Measurements from ENCODE around the gene COL6A3. TPM values are rescaled to one million over a fixed set of nuclear protein-coding genes. Genes with fewer than 3 reads are reported as not detected.

Gene COL6A3
- total RNA-seq, 1 experiment from 2014 or later, result 0.86 TPM

- H3K27me3 ChIP-seq (replicated peaks; ENCODE audit: insufficient read depth, low read depth, low read length, poor library complexity), result no peaks in the 10 kb centered on the region
- TF ChIP-seq CTCF (conservative IDR thresholded peaks at IDR 0.05; ENCODE audit: low read depth, low read length) (no peak), EZH2 (IDR thresholded peaks at IDR 0.05; ENCODE audit: borderline replicate concordance, low read depth, low read length, poor library complexity, severe bottlenecking) (no peak)
- no peaks in the 10 kb centered on the region for H3K36me3 ChIP-seq (ENCODE audit: insufficient read depth, low read length, poor library complexity, severe bottlenecking)
- POLR2A ChIA-PET (ENCODE audit: low non-redundant PET), result interaction anchor here (0.7 kb wide), 1 partner anchor 85 kb away, joined by 4 read pairs; no protein-coding TSS in a partner anchor
- peaks cover 15% of the 10 kb centered on the region for H3K4me1 ChIP-seq (ENCODE audit: insufficient read depth, low read length, poor library complexity, severe bottlenecking)
- H3K27ac ChIP-seq (ENCODE audit: low read depth, low read length, poor library complexity, severe bottlenecking), result no peak overlapping the region
- intact Hi-C loops (cut with micrococcal nuclease; ENCODE audit: unreplicated experiment), result no loop called here
- peak; percentile 73 for DNase-seq (ENCODE audit: low spot score)
- peak overlapping the region; percentile 19 for H3K4me3 ChIP-seq (ENCODE audit: low read depth, low read length, poor library complexity, severe bottlenecking)
- no peaks in the 10 kb centered on the region for H3K9me3 ChIP-seq (ENCODE audit: low read depth, low read length, poor library complexity, severe bottlenecking)
- CTCF ChIA-PET, result interaction anchor here (1.1 kb wide), 1 partner anchor 13 kb away, joined by 5 read pairs; no protein-coding TSS in a partner anchor
- no TSS peak for BruUV-seq (replicated peaks)
Observed at GRCh38 chr2:237434866-237435311, 20.9 kb upstream of the COL6A3 start.

GRCh38 chr2:237433920-237434676 lies 20.1 kb upstream of the COL6A3 start:
- CTCF ChIA-PET, result interaction anchor here (1.1 kb wide), 2 partner anchors 13 to 280 kb away, joined by 3 to 5 read pairs; no protein-coding TSS in a partner anchor
- TF ChIP-seq CTCF (conservative IDR thresholded peaks at IDR 0.05; ENCODE audit: low read depth, low read length) (no peak), EZH2 (IDR thresholded peaks at IDR 0.05; ENCODE audit: borderline replicate concordance, low read depth, low read length, poor library complexity, severe bottlenecking) (no peak)

GRCh38 chr2:237432484-237433092 lies 18.6 kb upstream of the COL6A3 start:
- no peaks in the 10 kb centered on the region for H3K9me3 ChIP-seq (ENCODE audit: low read depth, low read length, poor library complexity, severe bottlenecking)
- H3K27me3 ChIP-seq (replicated peaks; ENCODE audit: insufficient read depth, low read depth, low read length, poor library complexity), result no peaks in the 10 kb centered on the region
- H3K36me3 ChIP-seq (ENCODE audit: insufficient read depth, low read length, poor library complexity, severe bottlenecking), result no peaks in the 10 kb centered on the region
- no peak for DNase-seq (ENCODE audit: low spot score)
- BruUV-seq (replicated peaks), result no TSS peak
- ChIA-PET POLR2A (ENCODE audit: low non-redundant PET) (no interaction called here), CTCF (interaction anchor here (1.1 kb wide), 1 partner anchor 279 kb away, joined by 3 read pairs; no protein-coding TSS in a partner anchor)
- H3K27ac ChIP-seq (ENCODE audit: low read depth, low read length, poor library complexity, severe bottlenecking), result no peak overlapping the region
- H3K4me3 ChIP-seq (ENCODE audit: low read depth, low read length, poor library complexity, severe bottlenecking), result no peak overlapping the region
- TF ChIP-seq CTCF (conservative IDR thresholded peaks at IDR 0.05; ENCODE audit: low read depth, low read length), result no peak
- TF ChIP-seq EZH2 (IDR thresholded peaks at IDR 0.05; ENCODE audit: borderline replicate concordance, low read depth, low read length, poor library complexity, severe bottlenecking), result no peak
- peaks cover 15% of the 10 kb centered on the region for H3K4me1 ChIP-seq (ENCODE audit: insufficient read depth, low read length, poor library complexity, severe bottlenecking)
- intact Hi-C loops (cut with micrococcal nuclease; ENCODE audit: unreplicated experiment), result no loop called here

More at GRCh38 chr2:237433920-237434676, 20.1 kb upstream of the COL6A3 start:
- no peak for DNase-seq (ENCODE audit: low spot score)
- peaks cover 15% of the 10 kb centered on the region for H3K4me1 ChIP-seq (ENCODE audit: insufficient read depth, low read length, poor library complexity, severe bottlenecking)
- no peak overlapping the region for H3K4me3 ChIP-seq (ENCODE audit: low read depth, low read length, poor library complexity, severe bottlenecking)
- no peak overlapping the region for H3K27ac ChIP-seq (ENCODE audit: low read depth, low read length, poor library complexity, severe bottlenecking)
- H3K27me3 ChIP-seq (replicated peaks; ENCODE audit: insufficient read depth, low read depth, low read length, poor library complexity), result no peaks in the 10 kb centered on the region
- no peaks in the 10 kb centered on the region for H3K9me3 ChIP-seq (ENCODE audit: low read depth, low read length, poor library complexity, severe bottlenecking)
- intact Hi-C loops (cut with micrococcal nuclease; ENCODE audit: unreplicated experiment), result no loop called here
- no peaks in the 10 kb centered on the region for H3K36me3 ChIP-seq (ENCODE audit: insufficient read depth, low read length, poor library complexity, severe bottlenecking)
- no TSS peak for BruUV-seq (replicated peaks)
- POLR2A ChIA-PET (ENCODE audit: low non-redundant PET), result interaction anchor here (0.7 kb wide), 1 partner anchor 85 kb away, joined by 4 read pairs; no protein-coding TSS in a partner anchor

Data from A673 (cell line).